Measurements from ENCODE around the gene PPIG. TPM values are rescaled to one million over a fixed set of nuclear protein-coding genes. Genes with fewer than 3 reads are reported as not detected.
"Not testable (repeated sequence)": the region's sequence is repeated elsewhere in the genome, so short reads cannot be mapped to it uniquely, and the experiment has no call there.

The PPIG gene
- polyA plus RNA-seq (2013, experiment 1 of 2), result 131 TPM
- 135 TPM for polyA plus RNA-seq (2013, experiment 2 of 2)

GRCh38 chr2:169584005-169584877, at the start of gene PPIG:
Gene PPIG, plus strand, starts transcription at chr2:169584351. Its CDS starts 19,691 bp downstream, at chr2:169604042.
- no CpG with 5 or more reads among the region's 49 CpGs for WGBS, 2 donors (ENCODE audit: extremely low coverage in 2 of 2, insufficient read length in 2 of 2, insufficient replicate concordance in 1 of 2)
- no peak within 1 kb of the TSS for H3K14ac ChIP-seq (ENCODE audit: low read length)
- H3K4me3 ChIP-seq (ENCODE audit: low read length in 2 of 2), result peak within 1 kb of the TSS; percentile 86 to 95
- H2BK15ac ChIP-seq (ENCODE audit: low read length), result no peak within 1 kb of the TSS
- peaks cover 2% of the 10 kb centered on the region for H3K79me1 ChIP-seq (ENCODE audit: low read depth, low read length)
- H3K27ac ChIP-seq (replicated peaks; ENCODE audit: low read length), result peak within 1 kb of the TSS; percentile 85
- no peak within 1 kb of the TSS for H2BK120ac ChIP-seq (ENCODE audit: low read depth, low read length)
- H2BK12ac ChIP-seq (ENCODE audit: low read length), result no peak within 1 kb of the TSS
- H2AFZ ChIP-seq (ENCODE audit: low read length), result peak within 1 kb of the TSS; percentile 84
- no peak within 1 kb of the TSS for H4K8ac ChIP-seq (ENCODE audit: low read depth, low read length)
- peak within 1 kb of the TSS; percentile 89 for H3K18ac ChIP-seq (ENCODE audit: low read length)
- peak within 1 kb of the TSS; percentile 43 for H2BK5ac ChIP-seq (ENCODE audit: low read length)
- H3K4ac ChIP-seq (ENCODE audit: low read length), result peak within 1 kb of the TSS; percentile 61
- H3K27me3 ChIP-seq (ENCODE audit: control insufficient read depth in 3 of 3, insufficient read depth in 3 of 3, low read depth in 1 of 3, low read length in 3 of 3), result no peaks in the 10 kb centered on the region
- peaks cover 2 to 20% of the 10 kb centered on the region in 2 donors for H3K9me3 ChIP-seq (replicated peaks in 1 of 2; ENCODE audit: control insufficient read depth in 2 of 2, insufficient read depth in 1 of 2, low read depth in 1 of 2, low read length in 2 of 2)
- H4K91ac ChIP-seq (ENCODE audit: low read depth, low read length, poor library complexity), result peak within 1 kb of the TSS; percentile 61
- H3K36me3 ChIP-seq (replicated peaks in 1 of 2; ENCODE audit: control insufficient read depth in 2 of 2, insufficient read depth in 2 of 2, low read length in 2 of 2), result peaks cover 0 to 15% of the 10 kb centered on the region in 2 donors
- H2AK5ac ChIP-seq (ENCODE audit: low read depth, low read length), result no peak within 1 kb of the TSS
- peak within 1 kb of the TSS; percentile 35 for H3K23ac ChIP-seq (ENCODE audit: low read depth, low read length, poor library complexity)
- peak within 1 kb of the TSS; percentile 93 for H3K4me2 ChIP-seq (ENCODE audit: insufficient read depth, low read length, poor library complexity, severe bottlenecking)
- DNase-seq (ENCODE audit: low spot score), result peak; percentile 72
- H3K4me1 ChIP-seq (ENCODE audit: control insufficient read depth in 2 of 2, insufficient read depth in 1 of 2, low read depth in 1 of 2, low read length in 2 of 2), result peaks cover 0 to 7% of the 10 kb centered on the region in 2 donors
- peak within 1 kb of the TSS; percentile 97 for H3K9ac ChIP-seq (ENCODE audit: low read depth, low read length, poor library complexity)

DNA sequence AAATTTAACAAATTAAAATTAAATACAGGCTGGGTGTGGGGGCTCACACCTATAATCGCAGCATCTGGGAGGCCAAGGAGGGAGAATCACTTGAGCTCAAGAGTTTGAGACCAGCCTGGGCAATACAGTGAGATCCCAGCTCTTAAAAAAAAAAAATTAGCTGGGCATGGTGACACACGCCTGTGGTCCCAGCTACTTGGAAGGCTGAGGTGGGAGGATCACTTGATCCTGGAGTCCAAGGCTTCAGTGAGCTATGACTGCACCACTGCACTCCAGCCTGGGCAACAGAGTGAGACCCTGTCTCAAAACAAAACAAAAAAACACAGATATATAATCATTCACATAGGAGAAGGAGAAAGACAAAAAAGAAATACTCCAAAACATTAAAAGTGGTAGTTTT, 44.7 kb upstream of the PPIG start:
- no CpG with 5 or more reads among the region's 2 CpGs for WGBS, 2 donors (ENCODE audit: extremely low coverage in 2 of 2, insufficient read length in 2 of 2, insufficient replicate concordance in 1 of 2)
- H3K4me2 ChIP-seq (ENCODE audit: insufficient read depth, low read length, poor library complexity, severe bottlenecking); H4K91ac ChIP-seq (ENCODE audit: low read depth, low read length, poor library complexity); H3K4me1 ChIP-seq (ENCODE audit: control insufficient read depth in 2 of 2, insufficient read depth in 1 of 2, low read depth in 1 of 2, low read length in 2 of 2); H3K27me3 ChIP-seq (ENCODE audit: control insufficient read depth in 3 of 3, insufficient read depth in 3 of 3, low read depth in 1 of 3, low read length in 3 of 3); H2AFZ ChIP-seq (ENCODE audit: low read length); H4K8ac ChIP-seq (ENCODE audit: low read depth, low read length); DNase-seq (ENCODE audit: low spot score); H2BK120ac ChIP-seq (ENCODE audit: low read depth, low read length); H3K14ac ChIP-seq (ENCODE audit: low read length); H3K27ac ChIP-seq (replicated peaks; ENCODE audit: low read length); H2BK5ac ChIP-seq (ENCODE audit: low read length); H3K4ac ChIP-seq (ENCODE audit: low read length); H3K79me1 ChIP-seq (ENCODE audit: low read depth, low read length); H2BK12ac ChIP-seq (ENCODE audit: low read length); H3K18ac ChIP-seq (ENCODE audit: low read length); H3K9me3 ChIP-seq (replicated peaks in 1 of 2; ENCODE audit: control insufficient read depth in 2 of 2, insufficient read depth in 1 of 2, low read depth in 1 of 2, low read length in 2 of 2); H3K23ac ChIP-seq (ENCODE audit: low read depth, low read length, poor library complexity); H3K9ac ChIP-seq (ENCODE audit: low read depth, low read length, poor library complexity); H2BK15ac ChIP-seq (ENCODE audit: low read length); H2AK5ac ChIP-seq (ENCODE audit: low read depth, low read length); H3K4me3 ChIP-seq (ENCODE audit: low read length in 2 of 2): not testable (repeated sequence)
- H3K36me3 ChIP-seq (replicated peaks in 1 of 2; ENCODE audit: control insufficient read depth in 2 of 2, insufficient read depth in 2 of 2, low read length in 2 of 2), result peaks cover 2 to 16% of the 10 kb centered on the region in 2 donors

- Histone ChIP-seq H3K36me3 (replicated peaks in 1 of 2; ENCODE audit: control insufficient read depth in 2 of 2, insufficient read depth in 2 of 2, low read length in 2 of 2) (peaks cover 2 to 16% of the 10 kb centered on the region in 2 donors), H2BK12ac (ENCODE audit: low read length) (no peak overlapping the region), H2BK120ac (ENCODE audit: low read depth, low read length) (no peak overlapping the region), H3K18ac (ENCODE audit: low read length) (no peak overlapping the region), H3K23ac (ENCODE audit: low read depth, low read length, poor library complexity) (no peak overlapping the region), H2BK5ac (ENCODE audit: low read length) (no peak overlapping the region), H3K79me1 (ENCODE audit: low read depth, low read length) (no peaks in the 10 kb centered on the region), H3K4ac (ENCODE audit: low read length) (no peak overlapping the region), H2AFZ (ENCODE audit: low read length) (no peak overlapping the region), H2BK15ac (ENCODE audit: low read length) (no peak overlapping the region), H4K91ac (ENCODE audit: low read depth, low read length, poor library complexity) (no peak overlapping the region), H3K4me3 (ENCODE audit: low read length in 2 of 2) (no peak overlapping the region), H3K27ac (replicated peaks; ENCODE audit: low read length) (no peak overlapping the region), H3K9ac (ENCODE audit: low read depth, low read length, poor library complexity) (no peak overlapping the region), H4K8ac (ENCODE audit: low read depth, low read length) (no peak overlapping the region), H3K4me1 (ENCODE audit: control insufficient read depth in 2 of 2, insufficient read depth in 1 of 2, low read depth in 1 of 2, low read length in 2 of 2) (no peaks in the 10 kb centered on the region), H3K9me3 (replicated peaks in 1 of 2; ENCODE audit: control insufficient read depth in 2 of 2, insufficient read depth in 1 of 2, low read depth in 1 of 2, low read length in 2 of 2) (no peaks in the 10 kb centered on the region), H3K14ac (ENCODE audit: low read length) (no peak overlapping the region), H3K27me3 (ENCODE audit: control insufficient read depth in 3 of 3, insufficient read depth in 3 of 3, low read depth in 1 of 3, low read length in 3 of 3) (no peaks in the 10 kb centered on the region), H3K4me2 (ENCODE audit: insufficient read depth, low read length, poor library complexity, severe bottlenecking) (no peak overlapping the region), H2AK5ac (ENCODE audit: low read depth, low read length) (no peak overlapping the region)
- WGBS, 2 donors (ENCODE audit: extremely low coverage in 2 of 2, insufficient read length in 2 of 2, insufficient replicate concordance in 1 of 2), result no CpG with 5 or more reads among the region's 2 CpGs
- no peak for DNase-seq (ENCODE audit: low spot score)
These were observed 44.0 kb upstream of the PPIG start for GRCh38 chr2:169540146-169540545.

GRCh38 chr2:169542433-169542832, 41.7 kb upstream of the PPIG start:
- no peak overlapping the region for H2BK12ac ChIP-seq (ENCODE audit: low read length)
- H3K4me2 ChIP-seq (ENCODE audit: insufficient read depth, low read length, poor library complexity, severe bottlenecking), result no peak overlapping the region
- DNase-seq (ENCODE audit: low spot score), result no peak
- H3K23ac ChIP-seq (ENCODE audit: low read depth, low read length, poor library complexity), result no peak overlapping the region
- no peaks in the 10 kb centered on the region for H3K4me1 ChIP-seq (ENCODE audit: control insufficient read depth in 2 of 2, insufficient read depth in 1 of 2, low read depth in 1 of 2, low read length in 2 of 2)
- H4K91ac ChIP-seq (ENCODE audit: low read depth, low read length, poor library complexity), result no peak overlapping the region
- H3K4me3 ChIP-seq (ENCODE audit: low read length in 2 of 2), result no peak overlapping the region
- H3K14ac ChIP-seq (ENCODE audit: low read length), result no peak overlapping the region
- no peaks in the 10 kb centered on the region for H3K9me3 ChIP-seq (replicated peaks in 1 of 2; ENCODE audit: control insufficient read depth in 2 of 2, insufficient read depth in 1 of 2, low read depth in 1 of 2, low read length in 2 of 2)
- H4K8ac ChIP-seq (ENCODE audit: low read depth, low read length), result no peak overlapping the region
- H3K27me3 ChIP-seq (ENCODE audit: control insufficient read depth in 3 of 3, insufficient read depth in 3 of 3, low read depth in 1 of 3, low read length in 3 of 3), result no peaks in the 10 kb centered on the region
- no CpG with 5 or more reads among the region's 3 CpGs for WGBS, 2 donors (ENCODE audit: extremely low coverage in 2 of 2, insufficient read length in 2 of 2, insufficient replicate concordance in 1 of 2)
- no peak overlapping the region for H2AFZ ChIP-seq (ENCODE audit: low read length)
- H3K9ac ChIP-seq (ENCODE audit: low read depth, low read length, poor library complexity), result no peak overlapping the region
- H2BK5ac ChIP-seq (ENCODE audit: low read length), result no peak overlapping the region
- H3K18ac ChIP-seq (ENCODE audit: low read length), result no peak overlapping the region
- no peak overlapping the region for H3K27ac ChIP-seq (replicated peaks; ENCODE audit: low read length)
- no peak overlapping the region for H2BK120ac ChIP-seq (ENCODE audit: low read depth, low read length)
- H2AK5ac ChIP-seq (ENCODE audit: low read depth, low read length), result no peak overlapping the region
- peaks cover 2 to 23% of the 10 kb centered on the region in 2 donors for H3K36me3 ChIP-seq (replicated peaks in 1 of 2; ENCODE audit: control insufficient read depth in 2 of 2, insufficient read depth in 2 of 2, low read length in 2 of 2)
- no peak overlapping the region for H2BK15ac ChIP-seq (ENCODE audit: low read length)
- H3K4ac ChIP-seq (ENCODE audit: low read length), result no peak overlapping the region
- no peaks in the 10 kb centered on the region for H3K79me1 ChIP-seq (ENCODE audit: low read depth, low read length)
